HepG2 (cell line): ENCODE measurements around the gene RDH13.

Experiments
- ARID2 ChIP-seq: sonication (generic); formaldehyde crosslinking; IDR thresholded peaks from 2 replicates; pipeline ENCODE4 v1.8.1; 2022; ENCODE audit warnings: mild to moderate bottlenecking, missing genetic modification reagents, borderline replicate concordance
- ATF6 ChIP-seq: sonication (generic); formaldehyde crosslinking; conservative IDR thresholded peaks from 2 replicates; pipeline ENCODE4 v1.4.0; 2020; ENCODE audit warnings: missing genetic modification reagents
- POLR2A ChIP-seq, 2 experiments: IDR thresholded peaks; 2 replicates each; pipeline ENCODE4 v1.6.1; 2011; ENCODE audit warnings: low read depth in 2 of 2, low read length in 2 of 2, mild to moderate bottlenecking in 1 of 2, moderate library complexity in 1 of 2; ENCODE audit not compliant: insufficient read depth in 1 of 2
- POLR2G ChIP-seq: fragments of 200-400 bp; formaldehyde crosslinking; IDR thresholded peaks from 2 replicates; pipeline ENCODE4 v1.6.1; 2018; ENCODE audit warnings: mild to moderate bottlenecking, low read depth, low read length, moderate library complexity
- SAP130 ChIP-seq: IDR thresholded peaks from 2 replicates; pipeline ENCODE4 v1.6.1; 2016; ENCODE audit warnings: low read depth
- SRSF1 ChIP-seq: fragments of 200-400 bp; formaldehyde crosslinking; optimal IDR thresholded peaks from 2 replicates; pipeline ENCODE3; 2017; ENCODE audit warnings: mild to moderate bottlenecking, low read depth, low read length, moderate library complexity
- TEAD2 ChIP-seq: sonication (generic); formaldehyde crosslinking; IDR thresholded peaks from 2 replicates; pipeline ENCODE4 v1.9.0; 2021; ENCODE audit warnings: missing genetic modification reagents
- ZFX ChIP-seq: sonication (generic); formaldehyde crosslinking; IDR thresholded peaks from 2 replicates; pipeline ENCODE4 v1.4.0; 2020; ENCODE audit warnings: mild to moderate bottlenecking, low read depth, missing genetic modification reagents, moderate library complexity
- ZNF34 ChIP-seq: sonication (generic); formaldehyde crosslinking; IDR thresholded peaks from 2 replicates; pipeline ENCODE4 v1.4.0; 2020; ENCODE audit warnings: mild to moderate bottlenecking, missing genetic modification reagents, borderline replicate concordance
- ZNF567 ChIP-seq: sonication (generic); formaldehyde crosslinking; IDR thresholded peaks from 2 replicates; pipeline ENCODE4 v1.8.1; 2023; ENCODE audit warnings: mild to moderate bottlenecking, missing genetic modification reagents, borderline replicate concordance

GRCh38 chr19:55092423-55093318, 29.7 kb upstream of the RDH13 start:
- no peak for TF ChIP-seq SAP130 (CRISPR knock-in tag)
- no peak for TF ChIP-seq ARID2 (CRISPR knock-in tag)
- no peak for TF ChIP-seq ZNF567 (CRISPR knock-in tag)
- no peak for TF ChIP-seq POLR2A (IDR thresholded peaks at IDR 0.05; ENCODE audit: insufficient read depth in 1 of 2, low read depth in 2 of 2, low read length in 2 of 2)
- no peak for TF ChIP-seq ZNF34
- TF ChIP-seq POLR2G, result no peak
- TF ChIP-seq TEAD2 (CRISPR knock-in tag), result no peak
- no peak for TF ChIP-seq SRSF1
- no peak for TF ChIP-seq ZFX (CRISPR knock-in tag)
- TF ChIP-seq ATF6 (CRISPR knock-in tag), result no peak
